Endometrial microvascular endothelial cells (primary cell): ENCODE results near the gene GAL3ST1. TPM values are rescaled to one million over a fixed set of nuclear protein-coding genes. Genes with fewer than 3 reads are reported as not detected.
"Not testable (repeated sequence)": the region's sequence is repeated elsewhere in the genome, so short reads cannot be mapped to it uniquely, and the experiment has no call there.

Experiments
- in situ Hi-C: cut with HindIII; loops from 2 replicates; pipeline ENCODE4 v1.10.0; 2017; ENCODE audit warnings: low sequenced_read_pairs, low pct_unique_long_range_greater_than_20kb; ENCODE audit errors: inconsistent ontology term
- total RNA-seq: library from RNA; depleted of rRNA; stranded (reverse); fragments of >200 nt; gene quantifications from one replicate; pipeline ENCODE4 v1.2.3, GENCODE V29; 2015; ENCODE audit errors: inconsistent ontology term

The GAL3ST1 gene
- total RNA-seq, 1 donor from 2014 or later, result not detected

GRCh38 chr22:30600921-30601320, 26.5 kb upstream of the GAL3ST1 start:
- in situ Hi-C loops, result no loop called here

GRCh38 chr22:30598986-30599385, 24.5 kb upstream of the GAL3ST1 start:
- in situ Hi-C loops, result no loop called here

- in situ Hi-C loops, result no loop called here
These were observed 22.4 kb upstream of the GAL3ST1 start for GRCh38 chr22:30596886-30597285.

- in situ Hi-C loops, result no loop called here
These were observed 21.7 kb upstream of the GAL3ST1 start for GRCh38 chr22:30596199-30596598.

- in situ Hi-C loops, result not testable (repeated sequence)
These were observed 17.9 kb upstream of the GAL3ST1 start for GRCh38 chr22:30592360-30592713.

GRCh38 chr22:30591588-30592359, 17.3 kb upstream of the GAL3ST1 start, which contains the start of gene PES1:
Gene PES1, minus strand, starts transcription at chr22:30591910. Its CDS starts 77 bp downstream, at chr22:30591833.
- in situ Hi-C loops, result no loop called here

GRCh38 chr22:30591191-30591587, 16.7 kb upstream of the GAL3ST1 start:
- in situ Hi-C loops, result no loop called here

GRCh38 chr22:30586414-30586813, 11.9 kb upstream of the GAL3ST1 start:
- in situ Hi-C loops, result no loop called here

- in situ Hi-C loops, result no loop called here
These were observed 10.0 kb upstream of the GAL3ST1 start for GRCh38 chr22:30584441-30584840.

GRCh38 chr22:30582788-30583545, 8.5 kb upstream of the GAL3ST1 start:
- in situ Hi-C loops, result no loop called here

- in situ Hi-C loops, result no loop called here
These were observed 7.6 kb upstream of the GAL3ST1 start for GRCh38 chr22:30582051-30582450.

GRCh38 chr22:30580896-30581295, 6.4 kb upstream of the GAL3ST1 start:
- in situ Hi-C loops, result no loop called here

GRCh38 chr22:30578481-30578880, 4.0 kb upstream of the GAL3ST1 start:
- in situ Hi-C loops, result no loop called here

GRCh38 chr22:30575859-30576258, 1.4 kb upstream of the GAL3ST1 start:
- in situ Hi-C loops, result no loop called here

GRCh38 chr22:30574997-30575671, 669 bp upstream of the GAL3ST1 start:
- in situ Hi-C loops, result no loop called here

GRCh38 chr22:30573594-30574094, 821 bp downstream of the GAL3ST1 start:
- in situ Hi-C loops, result no loop called here

- in situ Hi-C loops, result no loop called here
These were observed 1.4 kb downstream of the GAL3ST1 start for GRCh38 chr22:30572840-30573593.

- in situ Hi-C loops, result no loop called here
These were observed 2.3 kb downstream of the GAL3ST1 start for GRCh38 chr22:30572210-30572609.

- in situ Hi-C loops, result no loop called here
These were observed 4.7 kb downstream of the GAL3ST1 start for GRCh38 chr22:30569674-30570202.
